Measurements from ENCODE around the gene KCNJ9. TPM values are rescaled to one million over a fixed set of nuclear protein-coding genes. Genes with fewer than 3 reads are reported as not detected.

KCNJ9 gene
- total RNA-seq, 1 donor from 2014 or later: not detected

- Histone ChIP-seq H3K4me3 (no peak overlapping the region), H3K27ac (no peak overlapping the region), H3K4me1 (peaks cover under 1% of the 10 kb centered on the region), H3K36me3 (no peaks in the 10 kb centered on the region), H3K9me3 (no peaks in the 10 kb centered on the region), H3K27me3 (peaks cover 5% of the 10 kb centered on the region)
- no peak for DNase-seq (ENCODE audit: extremely low spot score in 2 of 2)
- TF ChIP-seq, protein P1, sequence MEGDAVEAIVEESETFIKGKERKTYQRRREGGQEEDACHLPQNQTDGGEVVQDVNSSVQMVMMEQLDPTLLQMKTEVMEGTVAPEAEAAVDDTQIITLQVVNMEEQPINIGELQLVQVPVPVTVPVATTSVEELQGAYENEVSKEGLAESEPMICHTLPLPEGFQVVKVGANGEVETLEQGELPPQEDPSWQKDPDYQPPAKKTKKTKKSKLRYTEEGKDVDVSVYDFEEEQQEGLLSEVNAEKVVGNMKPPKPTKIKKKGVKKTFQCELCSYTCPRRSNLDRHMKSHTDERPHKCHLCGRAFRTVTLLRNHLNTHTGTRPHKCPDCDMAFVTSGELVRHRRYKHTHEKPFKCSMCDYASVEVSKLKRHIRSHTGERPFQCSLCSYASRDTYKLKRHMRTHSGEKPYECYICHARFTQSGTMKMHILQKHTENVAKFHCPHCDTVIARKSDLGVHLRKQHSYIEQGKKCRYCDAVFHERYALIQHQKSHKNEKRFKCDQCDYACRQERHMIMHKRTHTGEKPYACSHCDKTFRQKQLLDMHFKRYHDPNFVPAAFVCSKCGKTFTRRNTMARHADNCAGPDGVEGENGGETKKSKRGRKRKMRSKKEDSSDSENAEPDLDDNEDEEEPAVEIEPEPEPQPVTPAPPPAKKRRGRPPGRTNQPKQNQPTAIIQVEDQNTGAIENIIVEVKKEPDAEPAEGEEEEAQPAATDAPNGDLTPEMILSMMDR (IDR thresholded peaks at IDR 0.05): peak in 1 of 3 experiments; percentile 22
- no peak for TF ChIP-seq POLR2AphosphoS5 (IDR thresholded peaks at IDR 0.05; ENCODE audit: insufficient read depth in 1 of 2, low read depth in 1 of 2)
- intact Hi-C loops (cut with DNase I): no loop called here
These were observed 2.7 kb upstream of the KCNJ9 start for GRCh38 chr1:160078512-160079195.

- Histone ChIP-seq H3K4me3 (no peak overlapping the region), H3K4me1 (peaks cover 7% of the 10 kb centered on the region), H3K27me3 (peaks cover 5% of the 10 kb centered on the region), H3K36me3 (no peaks in the 10 kb centered on the region), H3K9me3 (no peaks in the 10 kb centered on the region), H3K27ac (no peak overlapping the region)
- DNase-seq (ENCODE audit: extremely low spot score in 2 of 2): no peak
- no peak for TF ChIP-seq POLR2AphosphoS5 (IDR thresholded peaks at IDR 0.05; ENCODE audit: insufficient read depth in 1 of 2, low read depth in 1 of 2)
- TF ChIP-seq, protein P1 (IDR thresholded peaks at IDR 0.05): no peak
- no peak for TF ChIP-seq POLR2A (IDR thresholded peaks at IDR 0.05)
- intact Hi-C loops (cut with DNase I): no loop called here
These were observed 1.9 kb upstream of the KCNJ9 start for GRCh38 chr1:160079448-160079847.

- intact Hi-C loops (cut with DNase I): no loop called here
- Histone ChIP-seq H3K9me3 (no peaks in the 10 kb centered on the region), H3K27ac (no peak overlapping the region), H3K4me1 (peaks cover 7% of the 10 kb centered on the region), H3K27me3 (peaks cover 5% of the 10 kb centered on the region), H3K36me3 (no peaks in the 10 kb centered on the region), H3K4me3 (no peak overlapping the region)
- DNase-seq (ENCODE audit: extremely low spot score in 2 of 2): no peak
- TF ChIP-seq, protein P1 (IDR thresholded peaks at IDR 0.05): no peak
- TF ChIP-seq POLR2A (IDR thresholded peaks at IDR 0.05): no peak
- no peak for TF ChIP-seq POLR2AphosphoS5 (IDR thresholded peaks at IDR 0.05; ENCODE audit: insufficient read depth in 1 of 2, low read depth in 1 of 2)
These were observed 797 bp upstream of the KCNJ9 start for GRCh38 chr1:160080381-160081100.

- H3K4me1 ChIP-seq: peaks cover 7% of the 10 kb centered on the region
- no peak overlapping the region for H3K4me3 ChIP-seq
- TF ChIP-seq POLR2A (IDR thresholded peaks at IDR 0.05): no peak
- TF ChIP-seq, protein P1 (IDR thresholded peaks at IDR 0.05): no peak
- TF ChIP-seq POLR2AphosphoS5 (IDR thresholded peaks at IDR 0.05; ENCODE audit: insufficient read depth in 1 of 2, low read depth in 1 of 2): no peak
- H3K27me3 ChIP-seq: peaks cover 5% of the 10 kb centered on the region
- no peak overlapping the region for H3K27ac ChIP-seq
- no peak for DNase-seq (ENCODE audit: extremely low spot score in 2 of 2)
- intact Hi-C loops (cut with DNase I): no loop called here
- no peaks in the 10 kb centered on the region for H3K36me3 ChIP-seq
- no peaks in the 10 kb centered on the region for H3K9me3 ChIP-seq
These were observed 1.1 kb downstream of the KCNJ9 start for GRCh38 chr1:160082487-160082886.

DNA sequence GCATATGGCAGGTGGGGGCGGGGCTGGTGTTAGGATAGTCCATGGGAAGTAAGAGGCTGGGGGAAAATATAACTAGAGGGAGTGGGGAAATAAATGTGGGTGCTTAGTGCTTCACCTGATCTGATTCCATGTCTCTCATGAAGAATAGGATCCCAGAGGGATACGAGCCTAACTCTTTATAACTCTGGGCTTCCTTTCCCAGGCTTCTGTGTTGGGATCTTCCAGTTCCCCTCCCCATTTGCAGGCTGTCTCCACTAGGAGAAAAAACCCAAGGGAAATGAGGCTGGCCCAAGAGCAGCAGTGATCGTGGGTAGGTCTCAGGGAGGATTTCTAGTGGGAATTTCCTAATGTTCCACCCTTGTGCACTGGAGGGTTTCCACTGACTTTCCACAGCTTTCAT is 1.6 kb downstream of the KCNJ9 start:
- H3K4me1 ChIP-seq: peaks cover 7% of the 10 kb centered on the region
- no peaks in the 10 kb centered on the region for H3K9me3 ChIP-seq
- no peak overlapping the region for H3K4me3 ChIP-seq
- H3K27me3 ChIP-seq: peaks cover 5% of the 10 kb centered on the region
- intact Hi-C loops (cut with DNase I): no loop called here
- TF ChIP-seq POLR2A (IDR thresholded peaks at IDR 0.05) (no peak), POLR2AphosphoS5 (IDR thresholded peaks at IDR 0.05; ENCODE audit: insufficient read depth in 1 of 2, low read depth in 1 of 2) (no peak)
- TF ChIP-seq, protein P1 (IDR thresholded peaks at IDR 0.05): no peak
- no peak overlapping the region for H3K27ac ChIP-seq
- H3K36me3 ChIP-seq: no peaks in the 10 kb centered on the region
- DNase-seq (ENCODE audit: extremely low spot score in 2 of 2): no peak
